ENCODE measurements around the gene ATG7. TPM values are rescaled to one million over a fixed set of nuclear protein-coding genes. Genes with fewer than 3 reads are reported as not detected.

Gene ATG7
- total and polyA plus RNA-seq, 10 of the 15 experiments (the other 5 are each of a cell fraction or from before 2014, with no cell fraction given): 13.5 to 49.5 (median 26.4) TPM

- TF ChIP-seq TAF1 (IDR thresholded peaks at IDR 0.05; ENCODE audit: borderline replicate concordance, low read depth, low read length) (no peak), SMAD5 (IDR thresholded peaks at IDR 0.05; ENCODE audit: low read depth) (no peak), HDGF (IDR thresholded peaks at IDR 0.05) (no peak), TARDBP (IDR thresholded peaks at IDR 0.05; ENCODE audit: borderline replicate concordance) (no peak), TBL1XR1 (IDR thresholded peaks at IDR 0.05; ENCODE audit: low read depth, low read length) (no peak)
Observed at GRCh38 chr3:11467875-11468274, 195.7 kb downstream of the ATG7 start (continued).

GRCh38 chr3:11470031-11470853, 198.0 kb downstream of the ATG7 start:
- Histone ChIP-seq H2AFZ (ENCODE audit: control insufficient read depth, low read depth, low read length) (no peak overlapping the region), H3K27me3 (replicated peaks in 1 of 2; ENCODE audit: control insufficient read depth in 2 of 2, insufficient read depth in 2 of 2, low read length in 1 of 2) (no peaks in the 10 kb centered on the region), H4K20me1 (ENCODE audit: control insufficient read depth, insufficient read depth) (no peaks in the 10 kb centered on the region), H3K4me3 (no peak overlapping the region), H3K4me1 (ENCODE audit: control insufficient read depth, insufficient read depth, low read length) (no peaks in the 10 kb centered on the region), H3K79me2 (ENCODE audit: control insufficient read depth, insufficient read depth, low read length) (no peaks in the 10 kb centered on the region), H3K4me2 (ENCODE audit: control insufficient read depth, insufficient read depth) (no peak overlapping the region), H3K9ac (ENCODE audit: control insufficient read depth, insufficient read depth, low read length) (no peak overlapping the region), H3K36me3 (ENCODE audit: control insufficient read depth in 2 of 2, insufficient read depth in 2 of 2, low read length in 1 of 2) (no peaks in the 10 kb centered on the region; a peak in 1 of 4 replicates), H3K27ac (ENCODE audit: control insufficient read depth, insufficient read depth) (no peak overlapping the region), H3K9me3 (replicated peaks; ENCODE audit: control insufficient read depth, insufficient read depth, low read length) (no peaks in the 10 kb centered on the region)
- TF ChIP-seq IKZF1 (conservative IDR thresholded peaks at IDR 0.05) (no peak), MYC (IDR thresholded peaks at IDR 0.05; ENCODE audit: insufficient read depth, insufficient read length, insufficient replicate concordance, low read length, severe bottlenecking) (no peak), BMI1 (IDR thresholded peaks at IDR 0.05; ENCODE audit: borderline replicate concordance) (no peak), ZNF207 (IDR thresholded peaks at IDR 0.05; ENCODE audit: borderline replicate concordance) (no peak), PKNOX1 (IDR thresholded peaks at IDR 0.05) (no peak), NKRF (conservative IDR thresholded peaks at IDR 0.05) (no peak), CBX5 (IDR thresholded peaks at IDR 0.05; ENCODE audit: low read depth) (no peak), RELA (IDR thresholded peaks at IDR 0.05; ENCODE audit: borderline replicate concordance, partially characterized antibody) (no peak), DPF2 (IDR thresholded peaks at IDR 0.05) (no peak), WRNIP1 (IDR thresholded peaks at IDR 0.05; ENCODE audit: borderline replicate concordance, low read depth, low read length) (no peak), CTCF (IDR thresholded peaks at IDR 0.05 in 2 of 3, conservative IDR thresholded peaks at IDR 0.05 in 1 of 3; ENCODE audit: control insufficient read depth in 2 of 3, extremely low read depth in 1 of 3, insufficient read depth in 1 of 3, low read depth in 3 of 3, low read length in 3 of 3) (no peak), IRF3 (IDR thresholded peaks at IDR 0.05) (no peak)
- SMC1A ChIA-PET (ENCODE audit: uncharacterized antibody, unreplicated experiment): no interaction called here
- ATAC-seq (no peak), FAIRE-seq (no peak), DNase-seq (ENCODE audit: low read depth, low spot score) (no peak)
- CTCF ChIA-PET: no interaction called here
- WGBS (ENCODE audit: insufficient coverage, insufficient replicate concordance, low lambda C conversion rate, missing lambda C conversion rate): 85% methylated on average over 9 of the region's 9 CpGs
- intact Hi-C loops (cut with micrococcal nuclease; ENCODE audit: unreplicated experiment): no loop called here
- POLR2A ChIA-PET: no interaction called here
- in situ Hi-C loops (cut with MboI): no loop called here
- RAD21 ChIA-PET (ENCODE audit: unreplicated experiment): no interaction called here
- no TSS peak for BruUV-seq (replicated peaks)
